HepG2 (cell line): ENCODE measurements around the gene MAT2A. TPM values are rescaled to one million over a fixed set of nuclear protein-coding genes. Genes with fewer than 3 reads are reported as not detected.

ENCODE experiments used
- ATAC-seq: fragments of 200-7000 bp; cut with Tn5 transposase; 3 replicates; pipeline ENCODE4 v1.9.1; 2020; ENCODE audit warnings: mild to moderate bottlenecking, moderate library complexity
- BruUV-seq: library from RNA; stranded (reverse); fragments of 400-500 nt; replicated peaks from 2 replicates; lab custom pipeline; 2021; lab: Mats Ljungman, UMichigan
- CTCF ChIA-PET: fragments of 300-600 bp; formaldehyde crosslinking; extraction: SDS; loops from one replicate; lab custom pipeline; 2021; ENCODE audit warnings: low total read pairs, inconsistent platforms, low intra/inter-chr PET ratio; lab: Yijun Ruan, JAX
- POLR2A ChIA-PET: fragments of 350-600 bp; sonication (Branson Sonifier 250); formaldehyde crosslinking; loops from one replicate; lab custom pipeline; 2020; ENCODE audit warnings: antibody characterized with exemption, inconsistent platforms; lab: Yijun Ruan, JAX
- DNase-seq: peaks from one replicate; pipeline ENCODE4 v3.0.0-alpha.2; 2015; ENCODE audit warnings: low spot score
- FAIRE-seq: peaks from 3 replicates; lab custom pipeline; 2011; peaks lifted over from hg19 to GRCh38; lab: Jason Lieb, UNC
- H2AFZ ChIP-seq: one replicate; pipeline ENCODE4 v1.6.1; 2011; ENCODE audit warnings: low read length, inconsistent platforms
- H3K27ac ChIP-seq: fragments of 300-600 bp; 3 replicates; pipeline ENCODE4 v1.8.0; 2011; ENCODE audit warnings: mixed run types, mild to moderate bottlenecking, mixed read lengths, low read length, inconsistent platforms; ENCODE audit not compliant: insufficient read depth; ENCODE audit errors: extremely low read length
- H3K27me3 ChIP-seq, 2 experiments: fragments of 200-600 bp in 1 of 2; 2 replicates in 1 of 2; 3 replicates in 1 of 2; pipeline versions ENCODE4 v1.6.0 to v1.8.0; 2011; ENCODE audit warnings: low read length in 2 of 2, mild to moderate bottlenecking in 2 of 2, moderate library complexity in 2 of 2, inconsistent platforms in 1 of 2; ENCODE audit not compliant: insufficient read depth in 2 of 2, control insufficient read depth in 1 of 2
- H3K36me3 ChIP-seq, 2 experiments: fragments of 200-600 bp in 1 of 2; replicated peaks in 1 of 2; 2 replicates in 1 of 2; 3 replicates in 1 of 2; pipeline versions ENCODE4 v1.5.1 to v1.8.0; 2011; ENCODE audit warnings: low read length in 2 of 2, inconsistent platforms in 1 of 2; ENCODE audit not compliant: insufficient read depth in 2 of 2, control insufficient read depth in 1 of 2
- H3K4me1 ChIP-seq: 2 replicates; pipeline ENCODE4 v1.5.1; 2012; ENCODE audit warnings: low read length, inconsistent platforms; ENCODE audit not compliant: insufficient read depth
- H3K4me2 ChIP-seq: 2 replicates; pipeline ENCODE4 v1.6.0; 2011; ENCODE audit warnings: low read depth, low read length, inconsistent platforms
- H3K4me3 ChIP-seq, 3 experiments: fragments of 200-600 bp in 1 of 3; sonication (generic), shearing (Covaris generic) in 1 of 3; replicated peaks in 1 of 3; 2 replicates each; pipeline ENCODE4 v1.5.1; 2011 to 2016; ENCODE audit warnings: low read length in 3 of 3, inconsistent platforms in 2 of 3, low read depth in 2 of 3, mild to moderate bottlenecking in 2 of 3, control low read depth in 1 of 3, mixed read lengths in 1 of 3; ENCODE audit not compliant: insufficient read depth in 1 of 3
- H3K79me2 ChIP-seq: one replicate; pipeline ENCODE4 v1.6.1; 2011; ENCODE audit warnings: low read length, inconsistent platforms; ENCODE audit not compliant: insufficient read depth
- H3K9ac ChIP-seq: 2 replicates; pipeline ENCODE4 v1.6.0; 2011; ENCODE audit warnings: mild to moderate bottlenecking, low read depth, low read length, inconsistent platforms; ENCODE audit not compliant: insufficient read depth
- H3K9me3 ChIP-seq: 2 replicates; pipeline ENCODE4 v1.5.1; 2012; ENCODE audit warnings: mild to moderate bottlenecking, low read length
- H4K20me1 ChIP-seq: 2 replicates; pipeline ENCODE4 v1.6.0; 2011; ENCODE audit warnings: inconsistent platforms, mild to moderate bottlenecking, low read length, moderate library complexity; ENCODE audit not compliant: insufficient read depth
- AGO2 ChIP-seq: fragments of 200-400 bp; formaldehyde crosslinking; optimal IDR thresholded peaks from 2 replicates; pipeline ENCODE3; 2017; ENCODE audit warnings: mild to moderate bottlenecking, low read depth, low read length, moderate library complexity
- AHR ChIP-seq: IDR thresholded peaks from 2 replicates; pipeline ENCODE4 v1.6.1; 2018; ENCODE audit warnings: missing genetic modification reagents, missing compliant biosample characterization
- ARID2 ChIP-seq: sonication (generic); formaldehyde crosslinking; IDR thresholded peaks from 2 replicates; pipeline ENCODE4 v1.8.1; 2022; ENCODE audit warnings: mild to moderate bottlenecking, missing genetic modification reagents, borderline replicate concordance
- ATF2 ChIP-seq: sonication (generic); formaldehyde crosslinking; IDR thresholded peaks from 2 replicates; pipeline ENCODE4 v1.4.0; 2020; ENCODE audit warnings: missing genetic modification reagents
- ELF4 ChIP-seq: sonication (generic); formaldehyde crosslinking; IDR thresholded peaks from 2 replicates; pipeline ENCODE4 v1.5.0; 2020; ENCODE audit warnings: missing genetic modification reagents, mild to moderate bottlenecking, moderate library complexity, borderline replicate concordance
- HDAC1 ChIP-seq: sonication (generic); formaldehyde crosslinking; IDR thresholded peaks from 2 replicates; pipeline ENCODE4 v1.5.1; 2020; ENCODE audit warnings: mild to moderate bottlenecking, missing genetic modification reagents
- NRL ChIP-seq: sonication (generic); formaldehyde crosslinking; IDR thresholded peaks from 2 replicates; pipeline ENCODE4 v1.5.0; 2020; ENCODE audit warnings: missing genetic modification reagents, mild to moderate bottlenecking, moderate library complexity, borderline replicate concordance
- POLR2A ChIP-seq, 2 experiments: IDR thresholded peaks; 2 replicates each; pipeline ENCODE4 v1.6.1; 2011; ENCODE audit warnings: low read depth in 2 of 2, low read length in 2 of 2, mild to moderate bottlenecking in 1 of 2, moderate library complexity in 1 of 2; ENCODE audit not compliant: insufficient read depth in 1 of 2
- POLR2AphosphoS5 ChIP-seq: IDR thresholded peaks from 2 replicates; pipeline ENCODE4 v1.6.1; 2012; ENCODE audit warnings: low read depth, low read length
- RORA ChIP-seq: sonication (generic); formaldehyde crosslinking; IDR thresholded peaks from 2 replicates; pipeline ENCODE4 v1.5.0; 2020; ENCODE audit warnings: mild to moderate bottlenecking, missing genetic modification reagents, moderate library complexity
- SIN3B ChIP-seq: fragments of 150-350 bp; IDR thresholded peaks from 2 replicates; pipeline ENCODE4 v1.6.1; 2014; ENCODE audit warnings: low read length
- ZBTB20 ChIP-seq: sonication (generic); formaldehyde crosslinking; IDR thresholded peaks from 2 replicates; pipeline ENCODE4 v1.8.1; 2023; ENCODE audit warnings: missing genetic modification reagents, low read depth, mild to moderate bottlenecking, borderline replicate concordance
- ZBTB37 ChIP-seq: sonication (generic); formaldehyde crosslinking; IDR thresholded peaks from 2 replicates; pipeline ENCODE4 v1.4.0; 2020; ENCODE audit warnings: mild to moderate bottlenecking, missing genetic modification reagents
- WGBS: methylation state at CpG from one replicate; pipeline ENCODE4 v1.1.6; 2017; ENCODE audit warnings: low lambda C conversion rate; 5-methylcytosine and 5-hydroxymethylcytosine counted together
- in situ Hi-C: cut with HindIII; loops from 2 replicates; pipeline ENCODE4 v1.10.0; 2017; ENCODE audit warnings: low pct_unique_long_range_greater_than_20kb; ENCODE audit not compliant: extremely low pct_ligation_motif_present
- intact Hi-C: fragments of 100-400 bp; cut with micrococcal nuclease; formaldehyde crosslinking; loops from one replicate; pipeline ENCODE4 v1.10.0; 2022; ENCODE audit not compliant: unreplicated experiment
- polyA plus RNA-seq, 8 experiments: library from polyadenylated mRNA; depleted of rRNA in 3 of 8; stranded (reverse) in 7 of 8; unstranded in 1 of 8; fragments of >200 nt; fragmentation: Illumina TruSeq in 4 of 8; extraction: Trizol in 4 of 8; gene quantifications; 2 replicates each; pipeline versions ENCODE4 v1.2.1 to v1.2.3, GENCODE V29; 2011 to 2016; ENCODE audit warnings: low read depth in 4 of 8, missing spikeins in 1 of 8, mixed read lengths in 1 of 8; ENCODE audit not compliant: insufficient read depth in 1 of 8
- total RNA-seq, 5 experiments: library from RNA; depleted of rRNA; stranded (reverse); fragments of >200 nt; fragmentation: Illumina TruSeq; extraction: Trizol; gene quantifications; 2 replicates each; pipeline ENCODE4 v1.2.3, GENCODE V29; 2016; ENCODE audit warnings: low read depth in 1 of 5
- TF ChIP-seq, protein P1 (sequence below): sonication (generic); formaldehyde crosslinking; IDR thresholded peaks from 2 replicates; pipeline ENCODE4 v1.8.0; 2022; ENCODE audit warnings: low read depth, missing genetic modification reagents
- TF ChIP-seq, protein P2 (sequence below): sonication (generic); formaldehyde crosslinking; IDR thresholded peaks from 2 replicates; pipeline ENCODE4 v1.8.1; 2023; ENCODE audit warnings: mild to moderate bottlenecking, inconsistent platforms, moderate library complexity, missing genetic modification reagents, borderline replicate concordance

MAT2A gene
- total and polyA plus RNA-seq, 2 of the 13 experiments (the other 11 are each of a cell fraction or from before 2014, with no cell fraction given), result 155 to 331 TPM

DNA sequence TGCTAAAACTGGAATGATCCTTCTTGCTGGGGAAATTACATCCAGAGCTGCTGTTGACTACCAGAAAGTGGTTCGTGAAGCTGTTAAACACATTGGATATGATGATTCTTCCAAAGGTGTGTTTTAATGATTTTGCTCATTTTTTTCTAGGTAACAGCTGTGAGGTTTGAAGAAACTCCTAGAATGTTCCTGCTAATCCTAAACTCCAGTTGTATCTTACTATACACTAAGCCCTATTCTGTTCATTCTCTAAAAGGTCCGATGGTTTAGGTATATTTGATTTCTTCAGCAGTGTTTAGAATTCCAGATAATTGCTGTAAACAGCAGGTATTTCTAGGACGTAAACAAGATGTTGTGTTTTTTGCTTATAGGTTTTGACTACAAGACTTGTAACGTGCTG lies 2.3 kb downstream of the MAT2A start:
- Histone ChIP-seq H3K4me1 (peaks cover 44% of the 10 kb centered on the region), H3K9ac (peak overlapping the region; percentile 99), H3K79me2 (peaks cover 53% of the 10 kb centered on the region)

More for the DNA sequence above, 2.3 kb downstream of the MAT2A start:
- no TSS peak for BruUV-seq
- no peak for FAIRE-seq
- Histone ChIP-seq H3K36me3 (peaks cover 13 to 48% of the 10 kb centered on the region in 2 experiments; a peak in 4 of 5 replicates), H4K20me1 (peaks cover 38% of the 10 kb centered on the region), H3K27ac (peak overlapping the region; percentile 6), H2AFZ (no peak overlapping the region), H3K27me3 (no peaks in the 10 kb centered on the region; a peak in 1 of 5 replicates), H3K9me3 (no peaks in the 10 kb centered on the region), H3K4me2 (peak overlapping the region; percentile 91)
- no peak for DNase-seq
- 49% methylated on average over 4 of the region's 4 CpGs for WGBS
- intact Hi-C loops, result no loop called here
- ATAC-seq, result no peak
- ChIA-PET POLR2A (interaction anchor here (1.0 to 11.7 kb wide), 7 partner anchors 12 to 232 kb away, joined by 3 to 445 read pairs (median 50); partner anchors contain the start of genes ELMOD3, GGCX, RETSAT and SH2D6), CTCF (no interaction called here)
- TF ChIP-seq, protein P1, sequence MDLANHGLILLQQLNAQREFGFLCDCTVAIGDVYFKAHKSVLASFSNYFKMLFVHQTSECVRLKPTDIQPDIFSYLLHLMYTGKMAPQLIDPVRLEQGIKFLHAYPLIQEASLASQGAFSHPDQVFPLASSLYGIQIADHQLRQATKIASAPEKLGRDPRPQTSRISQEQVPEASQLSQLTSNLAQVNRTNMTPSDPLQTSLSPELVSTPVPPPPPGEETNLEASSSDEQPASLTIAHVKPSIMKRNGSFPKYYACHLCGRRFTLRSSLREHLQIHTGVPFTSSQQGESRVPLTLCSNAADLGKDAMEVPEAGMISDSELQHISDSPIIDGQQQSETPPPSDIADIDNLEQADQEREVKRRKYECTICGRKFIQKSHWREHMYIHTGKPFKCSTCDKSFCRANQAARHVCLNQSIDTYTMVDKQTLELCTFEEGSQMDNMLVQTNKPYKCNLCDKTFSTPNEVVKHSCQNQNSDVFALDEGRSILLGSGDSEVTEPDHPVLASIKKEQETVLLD (CRISPR knock-in tag), result no peak
- TF ChIP-seq, protein P2, sequence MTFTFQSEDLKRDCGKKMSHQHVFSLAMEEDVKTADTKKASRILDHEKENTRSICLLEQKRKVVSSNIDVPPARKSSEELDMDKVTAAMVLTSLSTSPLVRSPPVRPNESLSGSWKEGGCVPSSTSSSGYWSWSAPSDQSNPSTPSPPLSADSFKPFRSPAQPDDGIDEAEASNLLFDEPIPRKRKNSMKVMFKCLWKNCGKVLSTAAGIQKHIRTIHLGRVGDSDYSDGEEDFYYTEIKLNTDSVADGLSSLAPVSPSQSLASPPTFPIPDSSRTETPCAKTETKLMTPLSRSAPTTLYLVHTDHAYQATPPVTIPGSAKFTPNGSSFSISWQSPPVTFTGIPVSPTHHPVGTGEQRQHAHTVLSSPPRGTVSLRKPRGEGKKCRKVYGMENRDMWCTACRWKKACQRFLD, result no peak
- TF ChIP-seq HDAC1 (no peak), AGO2 (peak; percentile 44), SIN3B (no peak), POLR2A (IDR thresholded peaks at IDR 0.05; ENCODE audit: insufficient read depth in 1 of 2, low read depth in 2 of 2, low read length in 2 of 2) (peak in 1 of 2 experiments; percentile 31; a peak in 1 of 4 replicates), ZBTB37 (CRISPR knock-in tag) (no peak), ARID2 (0 out of 2 replicates have a peak, but pooled peaks have one; percentile 39), AHR (no peak), NRL (no peak), ELF4 (CRISPR knock-in tag) (0 out of 2 replicates have a peak, but pooled peaks have one; percentile 28), ATF2 (CRISPR knock-in tag) (no peak), RORA (CRISPR knock-in tag) (no peak), ZBTB20 (CRISPR knock-in tag) (no peak), POLR2AphosphoS5 (peak; percentile 44)
- TF ChIP-seq, all 625 proteins: peak for 5
- in situ Hi-C loops, result no loop called here
- peak overlapping the region; percentile 81 to 96 (median 95); a peak in 5 of 6 replicates for H3K4me3 ChIP-seq
